Measurements from ENCODE around the gene SORCS2. TPM values are rescaled to one million over a fixed set of nuclear protein-coding genes. Genes with fewer than 3 reads are reported as not detected.

SORCS2 gene
- total RNA-seq, 5 donors from 2014 or later (not counting 1 experiment from before 2014, with no cell fraction given), result 0.22 TPM; not detected in 4

DNA sequence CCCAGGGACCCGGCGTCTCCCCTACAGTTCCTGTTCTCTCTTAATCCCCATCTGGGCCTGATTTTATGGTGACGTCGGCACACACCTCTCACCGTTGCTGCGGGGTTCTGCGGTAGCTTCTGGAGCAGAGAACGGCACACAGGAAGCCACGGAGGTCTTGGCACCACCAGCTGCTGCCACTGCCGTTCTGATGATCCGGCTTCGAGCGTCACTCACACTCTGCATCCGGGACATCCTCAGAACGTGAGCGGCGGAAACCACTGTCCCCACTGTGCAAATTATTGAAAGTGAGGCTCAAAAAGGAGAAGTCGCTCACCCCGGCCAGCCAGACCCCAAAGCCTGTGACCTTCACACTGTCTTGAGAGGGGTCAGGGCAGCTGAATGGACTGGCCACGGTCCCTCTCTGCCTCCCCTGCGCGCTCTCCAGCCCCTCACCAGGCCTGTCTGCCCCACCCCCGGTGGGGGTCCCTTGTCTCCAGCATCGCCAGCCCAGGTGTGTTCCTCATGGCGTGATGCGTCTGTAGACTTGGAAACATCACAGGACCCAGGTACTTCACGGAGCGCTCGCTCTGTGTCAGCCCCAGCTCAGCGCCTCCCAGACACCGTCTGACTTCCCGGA is 546.2 kb downstream of the SORCS2 start:
- Mint-ChIP-seq H3K4me3 (no peak overlapping the region), H3K27ac (no peak overlapping the region), H3K27me3 (no peaks in the 10 kb centered on the region), H3K9me3 (no peaks in the 10 kb centered on the region), H3K36me3 (no peaks in the 10 kb centered on the region), H3K4me1 (no peaks in the 10 kb centered on the region)
- no peak overlapping the region for H3K27ac ChIP-seq (ENCODE audit: low read length)
- ATAC-seq (replicated peaks in 1 of 4) (peak in 1 of 4 experiments; percentile 40), DNase-seq (peak in 1 of 35 experiments; percentile 10)
- POLR2A ChIA-PET, result no interaction called here
- peaks cover 0 to 12% of the 10 kb centered on the region in 2 experiments for H3K27me3 ChIP-seq (replicated peaks in 1 of 2; ENCODE audit: control insufficient read depth in 2 of 2, extremely low read depth in 1 of 2, insufficient read depth in 2 of 2, low read length in 1 of 2)
- H3K9me3 ChIP-seq, result no peaks in the 10 kb centered on the region
- no peak overlapping the region for H3K4me3 ChIP-seq (ENCODE audit: control insufficient read depth in 1 of 2, extremely low read depth in 1 of 2, low read length in 1 of 2)
- no peaks in the 10 kb centered on the region for H3K36me3 ChIP-seq (ENCODE audit: control insufficient read depth in 2 of 2, extremely low read depth in 1 of 2, insufficient read depth in 1 of 2, low read length in 1 of 2)
- CTCF ChIA-PET, result no interaction called here
- H3K4me1 ChIP-seq (ENCODE audit: control insufficient read depth in 1 of 2, extremely low read depth in 1 of 2, insufficient read depth in 2 of 2, low read length in 2 of 2), result no peaks in the 10 kb centered on the region
- WGBS (ENCODE audit: insufficient coverage), result 88% methylated on average over 32 of the region's 32 CpGs

DNA sequence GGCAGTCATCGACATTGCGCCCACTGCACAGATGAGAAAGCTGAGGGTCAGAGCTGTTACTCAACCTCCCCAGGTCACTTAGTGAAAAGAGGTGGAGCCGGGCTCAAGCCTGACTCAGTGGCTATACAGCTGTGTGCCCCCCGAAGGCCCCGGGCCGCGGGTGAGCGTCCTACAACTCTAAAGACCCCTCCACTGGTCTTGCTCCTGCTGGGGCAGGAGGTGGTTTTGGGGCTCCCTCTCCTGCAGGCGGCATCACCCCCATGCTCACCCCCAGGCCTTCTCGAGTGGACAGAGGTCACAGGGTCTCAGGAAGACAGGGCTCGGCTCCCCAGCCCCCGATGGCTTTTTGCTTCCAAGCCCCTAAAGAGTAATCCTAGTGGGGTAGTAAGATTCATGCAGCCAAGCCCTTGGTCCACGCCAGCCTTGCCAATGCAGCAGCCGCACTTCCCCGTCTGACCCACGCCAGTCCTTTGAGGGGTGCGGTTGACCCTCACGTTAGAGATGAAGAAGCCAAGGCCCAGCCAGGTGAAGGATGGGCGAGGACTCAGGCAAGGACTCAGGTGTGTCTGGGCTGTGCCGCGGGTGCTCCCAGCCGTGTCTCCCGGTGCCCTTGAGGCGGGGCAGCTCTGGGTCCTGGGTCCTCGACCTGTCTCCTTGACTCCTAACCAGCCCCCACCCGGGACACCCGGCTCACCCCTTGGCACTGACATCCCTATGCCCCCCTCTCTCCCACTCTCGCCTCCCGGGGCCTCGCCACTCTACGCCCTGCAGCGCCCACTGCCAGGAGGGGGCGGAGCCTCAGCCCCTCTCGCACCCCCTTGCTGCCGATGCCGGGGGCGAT is 547.0 kb downstream of the SORCS2 start:
- no peak overlapping the region for H3K4me3 Mint-ChIP-seq
- no peaks in the 10 kb centered on the region for H3K4me1 ChIP-seq (ENCODE audit: control insufficient read depth in 1 of 2, extremely low read depth in 1 of 2, insufficient read depth in 2 of 2, low read length in 2 of 2)
- DNase-seq, result no peak
- CTCF ChIA-PET, result no interaction called here
- peaks cover 0 to 4% of the 10 kb centered on the region in 2 donors for H3K27me3 Mint-ChIP-seq
- H3K27me3 ChIP-seq (replicated peaks in 1 of 2; ENCODE audit: control insufficient read depth in 2 of 2, extremely low read depth in 1 of 2, insufficient read depth in 2 of 2, low read length in 1 of 2), result peaks cover 0 to 12% of the 10 kb centered on the region in 2 experiments
- peaks cover 0 to 4% (median 3%) of the 10 kb centered on the region in 3 donors for H3K4me1 Mint-ChIP-seq
- H3K9me3 ChIP-seq, result no peaks in the 10 kb centered on the region
- no peaks in the 10 kb centered on the region for H3K36me3 ChIP-seq (ENCODE audit: control insufficient read depth in 2 of 2, extremely low read depth in 1 of 2, insufficient read depth in 1 of 2, low read length in 1 of 2)
- H3K9me3 Mint-ChIP-seq, result no peaks in the 10 kb centered on the region
- no peak overlapping the region for H3K27ac Mint-ChIP-seq
- no peak for ATAC-seq (replicated peaks in 1 of 4)
- H3K4me3 ChIP-seq (ENCODE audit: control insufficient read depth in 1 of 2, extremely low read depth in 1 of 2, low read length in 1 of 2), result no peak overlapping the region
- WGBS (ENCODE audit: insufficient coverage), result 91% methylated on average over 25 of the region's 37 CpGs
- no peaks in the 10 kb centered on the region for H3K36me3 Mint-ChIP-seq
- no peak overlapping the region for H3K27ac ChIP-seq (ENCODE audit: low read length)
- POLR2A ChIA-PET, result no interaction called here

DNA sequence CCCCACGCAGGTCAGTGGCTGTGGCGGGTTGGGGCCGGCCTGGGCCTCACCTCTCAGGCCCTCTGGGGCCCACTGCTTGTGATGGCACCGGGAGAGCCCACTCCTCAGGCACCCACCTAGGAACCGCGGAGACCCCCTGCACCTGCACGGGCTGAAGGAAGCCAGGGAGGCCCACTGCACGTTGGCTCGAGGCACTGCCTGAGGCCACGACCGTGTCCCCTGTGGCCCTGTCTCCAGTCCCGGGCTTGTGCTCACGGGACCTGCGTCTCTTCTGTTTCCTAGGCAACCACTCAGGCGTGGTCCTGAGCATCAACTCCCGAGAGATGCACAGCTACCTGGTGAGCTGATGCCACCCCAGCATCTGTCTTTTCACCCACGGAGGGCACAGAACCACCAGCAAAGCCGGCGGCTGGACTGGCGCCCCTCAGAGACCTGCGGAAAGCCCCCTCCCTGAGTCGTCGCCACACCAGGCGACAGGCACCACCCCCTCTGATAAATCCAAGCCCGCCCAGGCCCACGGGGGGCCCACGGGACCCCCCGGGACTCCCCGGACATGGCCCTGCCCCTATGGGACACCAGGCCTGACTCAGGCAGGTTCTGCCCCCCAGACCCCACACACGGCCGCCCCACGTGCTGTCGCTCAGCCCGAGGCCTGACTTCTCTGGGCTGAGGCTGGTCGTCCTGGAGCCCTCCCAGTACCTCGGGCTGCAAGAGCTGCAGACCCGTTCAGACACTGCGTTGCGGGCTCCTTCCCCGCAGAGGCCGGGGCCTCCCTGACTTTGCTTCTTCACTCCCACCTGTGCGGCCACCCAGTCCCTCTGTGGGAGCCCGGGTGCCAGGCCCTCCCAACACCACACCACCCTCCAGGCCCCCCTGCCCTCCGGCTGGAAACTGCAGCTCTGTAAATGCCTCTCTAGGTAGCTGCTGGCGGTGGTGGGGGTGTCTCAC is 547.9 kb downstream of the SORCS2 start:
- H3K27ac Mint-ChIP-seq, result no peak overlapping the region
- H3K4me3 Mint-ChIP-seq, result no peak overlapping the region
- ChIA-PET CTCF (no interaction called here), POLR2A (no interaction called here)
- H3K9me3 Mint-ChIP-seq, result no peaks in the 10 kb centered on the region
- H3K4me1 Mint-ChIP-seq, result peaks cover 0 to 4% (median 3%) of the 10 kb centered on the region in 3 donors
- DNase-seq, result no peak
- H3K27me3 Mint-ChIP-seq, result peaks cover 0 to 4% of the 10 kb centered on the region in 2 donors
- 89% methylated on average over 27 of the region's 45 CpGs for WGBS (ENCODE audit: insufficient coverage)
- no peak overlapping the region for H3K4me3 ChIP-seq (ENCODE audit: control insufficient read depth in 1 of 2, extremely low read depth in 1 of 2, low read length in 1 of 2)
- H3K4me1 ChIP-seq (ENCODE audit: control insufficient read depth in 1 of 2, extremely low read depth in 1 of 2, insufficient read depth in 2 of 2, low read length in 2 of 2), result no peaks in the 10 kb centered on the region
- no peak for ATAC-seq (replicated peaks in 1 of 4)
- no peaks in the 10 kb centered on the region for H3K36me3 ChIP-seq (ENCODE audit: control insufficient read depth in 2 of 2, extremely low read depth in 1 of 2, insufficient read depth in 1 of 2, low read length in 1 of 2)
- no peaks in the 10 kb centered on the region for H3K9me3 ChIP-seq
- H3K27ac ChIP-seq (ENCODE audit: low read length), result no peak overlapping the region
- H3K27me3 ChIP-seq (replicated peaks in 1 of 2; ENCODE audit: control insufficient read depth in 2 of 2, extremely low read depth in 1 of 2, insufficient read depth in 2 of 2, low read length in 1 of 2), result peaks cover 0 to 9% of the 10 kb centered on the region in 2 experiments
- H3K36me3 Mint-ChIP-seq, result no peaks in the 10 kb centered on the region

DNA sequence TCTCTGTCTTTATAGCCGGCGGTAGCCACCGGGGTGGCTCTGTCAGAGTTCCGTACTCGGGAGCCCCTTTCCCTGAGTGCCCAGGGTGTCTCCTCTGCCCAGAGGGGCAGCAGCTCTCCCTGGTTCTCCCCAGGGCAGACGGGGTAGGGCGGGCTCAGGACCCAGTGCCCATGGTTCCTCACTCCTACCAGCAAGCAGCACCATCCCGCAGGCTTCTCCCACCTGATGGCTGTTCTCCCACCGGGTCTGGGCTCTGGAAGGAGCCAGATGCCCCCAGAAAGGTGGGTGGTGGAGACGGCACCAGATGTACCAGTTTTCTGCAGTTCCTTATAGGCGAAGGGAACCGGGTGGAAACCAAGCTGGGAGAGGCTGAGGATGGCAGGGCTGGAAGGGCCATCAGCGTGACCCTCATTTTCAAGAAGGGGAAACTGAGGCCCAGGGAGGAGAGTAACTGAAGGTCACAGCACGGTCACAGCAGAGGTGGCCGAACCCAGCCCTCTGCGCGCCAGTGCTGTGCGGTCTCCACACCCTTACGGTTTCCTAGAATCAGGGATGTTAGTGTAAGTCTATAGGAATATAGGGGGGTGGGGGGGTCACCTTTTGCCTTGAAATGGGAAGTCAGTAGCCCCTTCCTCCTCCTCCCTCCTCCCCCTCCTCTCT is 548.7 kb downstream of the SORCS2 start:
- no peak overlapping the region for H3K4me3 Mint-ChIP-seq
- no peaks in the 10 kb centered on the region for H3K9me3 Mint-ChIP-seq
- ChIA-PET POLR2A (no interaction called here), CTCF (no interaction called here)
- ATAC-seq (replicated peaks in 1 of 4) (no peak), DNase-seq (no peak)
- no peak overlapping the region for H3K27ac ChIP-seq (ENCODE audit: low read length)
- H3K27ac Mint-ChIP-seq, result no peak overlapping the region
- peaks cover 0 to 4% (median 3%) of the 10 kb centered on the region in 3 donors for H3K4me1 Mint-ChIP-seq
- H3K36me3 ChIP-seq (ENCODE audit: control insufficient read depth in 2 of 2, extremely low read depth in 1 of 2, insufficient read depth in 1 of 2, low read length in 1 of 2), result no peaks in the 10 kb centered on the region
- H3K27me3 ChIP-seq (replicated peaks in 1 of 2; ENCODE audit: control insufficient read depth in 2 of 2, extremely low read depth in 1 of 2, insufficient read depth in 2 of 2, low read length in 1 of 2), result peaks cover 0 to 9% of the 10 kb centered on the region in 2 experiments
- no peaks in the 10 kb centered on the region for H3K9me3 ChIP-seq
- H3K36me3 Mint-ChIP-seq, result no peaks in the 10 kb centered on the region
- WGBS (ENCODE audit: insufficient coverage), result 80% methylated on average over 14 of the region's 19 CpGs
- no peaks in the 10 kb centered on the region for H3K4me1 ChIP-seq (ENCODE audit: control insufficient read depth in 1 of 2, extremely low read depth in 1 of 2, insufficient read depth in 2 of 2, low read length in 2 of 2)
- H3K4me3 ChIP-seq (ENCODE audit: control insufficient read depth in 1 of 2, extremely low read depth in 1 of 2, low read length in 1 of 2), result no peak overlapping the region
- H3K27me3 Mint-ChIP-seq, result peaks cover 0 to 4% of the 10 kb centered on the region in 2 donors

DNA sequence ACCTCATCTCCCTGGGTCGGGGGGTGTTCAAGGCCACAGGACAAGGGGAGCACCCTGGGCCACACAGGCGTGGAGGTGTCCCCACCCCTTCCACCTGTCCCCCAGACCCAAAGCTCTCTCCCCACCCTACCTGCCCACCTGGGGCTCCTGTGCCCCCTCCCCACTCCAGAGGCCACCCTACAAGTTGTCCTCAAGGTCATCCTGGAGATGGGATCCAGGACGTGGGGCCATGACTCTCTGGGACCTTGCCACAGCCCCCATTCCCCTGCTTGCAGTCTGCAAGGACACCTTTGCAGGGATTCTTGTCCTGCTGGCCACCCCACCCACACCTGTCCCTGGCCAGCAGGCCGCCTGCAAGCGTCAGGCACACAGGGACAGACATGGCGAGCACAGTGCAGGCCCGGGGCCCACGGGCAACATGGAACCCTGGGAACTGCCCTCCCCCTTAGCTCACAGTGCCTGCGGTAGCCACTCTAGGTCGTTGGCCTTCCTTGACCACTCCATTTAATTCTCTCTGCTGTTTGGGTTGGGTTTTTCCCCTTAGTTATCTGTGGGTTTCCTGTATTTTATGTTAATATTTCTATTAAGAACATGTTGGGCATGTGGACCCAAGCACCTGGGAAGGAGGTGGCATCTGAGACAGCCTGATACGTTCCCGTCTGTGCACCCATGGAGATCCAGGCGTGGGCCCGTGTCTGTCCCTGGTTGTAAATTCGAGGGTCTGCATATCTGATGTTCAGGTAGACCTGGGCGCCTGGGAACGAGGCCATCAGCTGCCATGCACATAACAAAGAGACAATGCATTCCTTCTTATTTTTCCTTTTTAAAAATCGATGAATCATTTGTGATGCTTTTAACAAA is 549.8 kb downstream of the SORCS2 start:
- CTCF ChIA-PET, result interaction anchor here in 1 of 2 donors (0.5 kb wide), 1 partner anchor 59 kb away, joined by 3 read pairs; no protein-coding TSS in a partner anchor
- Histone ChIP-seq H3K27me3 (replicated peaks in 1 of 2; ENCODE audit: control insufficient read depth in 2 of 2, extremely low read depth in 1 of 2, insufficient read depth in 2 of 2, low read length in 1 of 2) (peaks cover 0 to 9% of the 10 kb centered on the region in 2 experiments), H3K27ac (ENCODE audit: low read length) (no peak overlapping the region), H3K4me3 (ENCODE audit: control insufficient read depth in 1 of 2, extremely low read depth in 1 of 2, low read length in 1 of 2) (no peak overlapping the region), H3K9me3 (no peaks in the 10 kb centered on the region), H3K4me1 (ENCODE audit: control insufficient read depth in 1 of 2, extremely low read depth in 1 of 2, insufficient read depth in 2 of 2, low read length in 2 of 2) (no peaks in the 10 kb centered on the region), H3K36me3 (ENCODE audit: control insufficient read depth in 2 of 2, extremely low read depth in 1 of 2, insufficient read depth in 1 of 2, low read length in 1 of 2) (no peaks in the 10 kb centered on the region)
- peaks cover 0 to 4% of the 10 kb centered on the region in 2 donors for H3K27me3 Mint-ChIP-seq
- no peaks in the 10 kb centered on the region for H3K36me3 Mint-ChIP-seq
- no peaks in the 10 kb centered on the region for H3K9me3 Mint-ChIP-seq
- H3K4me3 Mint-ChIP-seq, result no peak overlapping the region
- H3K4me1 Mint-ChIP-seq, result peaks cover 0 to 4% (median 3%) of the 10 kb centered on the region in 3 donors
- POLR2A ChIA-PET, result no interaction called here
- DNase-seq, result no peak
- no peak for ATAC-seq (replicated peaks in 1 of 4)
- WGBS (ENCODE audit: insufficient coverage), result 81% methylated on average over 8 of the region's 18 CpGs
- no peak overlapping the region for H3K27ac Mint-ChIP-seq
